ENCODE measurements around the gene ERAL1. TPM values are rescaled to one million over a fixed set of nuclear protein-coding genes. Genes with fewer than 3 reads are reported as not detected.

The ERAL1 gene
- total and polyA plus RNA-seq, 7 donors = 38.3 to 98.5 (median 44.7) TPM

GRCh38 chr17:28865946-28866752 lies 11.3 kb downstream of the ERAL1 start:
- ATAC-seq (no peak), DNase-seq (no peak)
- intact Hi-C loops (cut with DNase I) = no loop called here
- H3K36me3 ChIP-seq (ENCODE audit: insufficient read depth in 1 of 2, low read depth in 1 of 2) = peaks cover 0 to 6% of the 10 kb centered on the region in 2 donors
- H3K27me3 ChIP-seq (ENCODE audit: insufficient read depth in 3 of 3, low read length in 2 of 3) = no peaks in the 10 kb centered on the region
- no peaks in the 10 kb centered on the region for H3K4me1 ChIP-seq
- WGBS, 3 donors = 84 to 89% (median 85%) methylated on average over 13 of the region's 13 CpGs
- H3K27ac ChIP-seq = no peak overlapping the region
- H3K4me3 ChIP-seq = no peak overlapping the region
- no peak for TF ChIP-seq CTCF (IDR thresholded peaks at IDR 0.05)
- H3K9me3 ChIP-seq = no peaks in the 10 kb centered on the region

- Histone ChIP-seq H3K27me3 (ENCODE audit: insufficient read depth in 3 of 3, low read length in 2 of 3) (no peaks in the 10 kb centered on the region), H3K4me1 (no peaks in the 10 kb centered on the region), H3K4me3 (no peak overlapping the region), H3K36me3 (ENCODE audit: insufficient read depth in 1 of 2, low read depth in 1 of 2) (no peaks in the 10 kb centered on the region), H3K27ac (no peak overlapping the region), H3K9me3 (no peaks in the 10 kb centered on the region)
- DNase-seq (no peak), ATAC-seq (no peak)
- intact Hi-C loops (cut with DNase I) = no loop called here
- 82 to 86% (median 83%) methylated on average over 7 of the region's 7 CpGs for WGBS, 3 donors
- no peak for TF ChIP-seq CTCF (IDR thresholded peaks at IDR 0.05)
These were observed 12.5 kb downstream of the ERAL1 start for GRCh38 chr17:28867276-28867675.

- Histone ChIP-seq H3K36me3 (ENCODE audit: insufficient read depth in 1 of 2, low read depth in 1 of 2) (no peaks in the 10 kb centered on the region), H3K27ac (no peak overlapping the region), H3K27me3 (ENCODE audit: insufficient read depth in 3 of 3, low read length in 2 of 3) (no peaks in the 10 kb centered on the region), H3K9me3 (no peaks in the 10 kb centered on the region), H3K4me3 (no peak overlapping the region), H3K4me1 (no peaks in the 10 kb centered on the region)
- WGBS, 3 donors = 82 to 91% (median 83%) methylated on average over 6 of the region's 6 CpGs
- ATAC-seq (no peak), DNase-seq (no peak)
- intact Hi-C loops (cut with DNase I) = no loop called here
- TF ChIP-seq CTCF (IDR thresholded peaks at IDR 0.05) = no peak
These were observed 16.3 kb downstream of the ERAL1 start for GRCh38 chr17:28871056-28871579.

- Histone ChIP-seq H3K9me3 (no peaks in the 10 kb centered on the region), H3K4me1 (no peaks in the 10 kb centered on the region), H3K36me3 (ENCODE audit: insufficient read depth in 1 of 2, low read depth in 1 of 2) (peaks cover 0 to 4% of the 10 kb centered on the region in 2 donors), H3K27ac (no peak overlapping the region), H3K27me3 (ENCODE audit: insufficient read depth in 3 of 3, low read length in 2 of 3) (no peaks in the 10 kb centered on the region), H3K4me3 (no peak overlapping the region)
- no peak for TF ChIP-seq CTCF (IDR thresholded peaks at IDR 0.05)
- ATAC-seq = no peak
- no peak for DNase-seq
- intact Hi-C loops (cut with DNase I) = no loop called here
- 86 to 88% (median 86%) methylated on average over 7 of the region's 7 CpGs for WGBS, 3 donors
These were observed 19.0 kb downstream of the ERAL1 start for GRCh38 chr17:28873839-28874238.

Measured in psoas muscle (tissue), 8 donors.